SH-SY5Y (cell line): Measurements from ENCODE around the gene L3HYPDH.

Source experiments
- GATA2 ChIP-seq: IDR thresholded peaks from 2 replicates; pipeline ENCODE4 v1.6.1; 2011; ENCODE audit warnings: mild to moderate bottlenecking, low read depth, low read length
- GATA3 ChIP-seq: IDR thresholded peaks from 2 replicates; pipeline ENCODE4 v1.6.1; 2011; ENCODE audit warnings: low read depth, mild to moderate bottlenecking, low read length, moderate library complexity

- TF ChIP-seq GATA2 (no peak), GATA3 (no peak)
Observed at GRCh38 chr14:59429790-59430189, 54.4 kb downstream of the L3HYPDH start.
